ENCODE results near the gene CHRFAM7A.
"Not testable (repeated sequence)": the region's sequence is repeated elsewhere in the genome, so short reads cannot be mapped to it uniquely, and the experiment has no call there.

Gene CHRFAM7A

DNA sequence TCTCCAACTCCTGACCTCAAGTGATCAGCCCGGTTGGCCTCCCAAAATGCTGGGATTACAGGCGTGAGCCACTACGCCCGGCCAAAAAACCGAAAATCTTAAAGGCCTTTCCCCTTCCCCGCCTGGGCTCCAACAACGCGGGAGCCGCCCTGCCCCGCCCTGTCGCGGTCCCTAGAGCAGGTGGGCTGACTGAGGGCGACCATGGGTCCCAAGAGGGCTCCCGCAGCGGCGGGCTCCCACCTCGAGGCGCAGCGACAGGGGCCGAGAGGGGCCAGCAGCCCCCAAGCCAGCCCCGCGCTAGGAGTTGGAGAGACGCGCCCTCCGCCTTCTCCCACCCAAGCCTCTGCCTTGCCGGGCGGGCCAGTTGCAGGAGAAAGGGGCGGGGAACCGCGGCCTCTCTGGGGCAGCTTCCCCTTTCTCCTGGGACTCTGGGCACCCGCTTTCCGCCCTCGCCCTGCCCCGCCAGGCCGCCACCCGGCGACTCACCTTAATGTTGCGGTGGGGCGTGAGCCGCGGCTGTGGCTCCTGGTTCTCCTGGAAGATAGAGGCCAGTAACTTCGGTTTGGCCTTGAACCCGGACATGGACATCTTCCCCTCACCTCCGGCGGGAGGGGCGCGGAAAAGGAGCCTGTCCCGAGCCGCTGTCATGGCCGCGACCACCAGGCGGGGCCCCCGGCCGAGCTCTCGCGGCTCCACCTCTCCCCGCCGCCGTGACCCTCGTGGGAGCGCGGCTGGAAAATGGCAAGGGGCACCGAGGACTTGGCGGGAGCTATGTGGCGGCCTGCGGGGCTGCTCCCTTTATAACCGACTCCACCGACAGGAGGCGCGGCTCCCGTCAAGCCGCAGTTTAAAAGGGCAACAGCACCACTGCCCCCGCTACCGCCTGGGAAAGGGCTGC, at the start of gene CHRFAM7A:
CHRFAM7A (minus strand) TSS at position 775 of the 898 bp plus-strand sequence. CDS start 10,189 bp downstream, outside the sequence.
- DNase-seq: not testable (repeated sequence)

DNA sequence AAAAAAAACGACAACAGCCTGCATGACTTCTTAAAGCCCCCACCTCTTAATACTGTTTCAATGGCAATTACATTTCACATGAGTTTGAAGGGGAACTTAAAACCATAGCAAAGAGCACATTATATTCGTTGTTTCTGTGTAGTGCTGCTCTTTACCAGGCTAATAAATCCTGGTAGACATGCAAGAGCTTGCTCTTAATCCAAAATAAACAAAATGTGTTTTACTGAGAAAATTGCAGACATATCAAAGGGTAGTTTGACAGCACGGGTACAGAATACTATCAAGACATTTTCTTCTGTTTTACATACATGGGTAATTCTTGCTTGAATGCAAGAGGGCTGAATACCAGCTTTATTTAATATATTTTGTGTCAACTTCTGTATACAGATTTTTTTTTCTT, 45.0 kb upstream of the CHRFAM7A start:
- DNase-seq: not testable (repeated sequence)

DNA sequence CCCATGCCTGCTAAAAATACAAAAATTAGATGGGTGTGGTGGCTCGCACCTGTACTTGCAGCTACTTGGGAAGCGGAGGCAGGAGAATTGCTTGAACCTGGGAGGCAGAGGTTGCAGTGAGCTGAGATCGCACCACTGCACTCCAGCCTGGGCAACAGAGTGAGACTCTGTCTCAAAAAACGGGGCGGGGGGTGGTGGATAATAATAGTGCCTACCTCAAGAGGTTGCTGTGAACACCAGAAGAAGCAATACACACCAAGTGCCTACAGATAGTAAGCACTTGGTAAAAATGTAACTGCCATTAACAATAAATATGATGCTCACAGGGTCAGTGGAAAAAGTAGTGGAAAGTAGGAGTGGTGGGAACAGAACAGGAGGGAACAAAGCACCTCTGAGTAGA, 42.5 kb upstream of the CHRFAM7A start:
- DNase-seq: not testable (repeated sequence)

DNA sequence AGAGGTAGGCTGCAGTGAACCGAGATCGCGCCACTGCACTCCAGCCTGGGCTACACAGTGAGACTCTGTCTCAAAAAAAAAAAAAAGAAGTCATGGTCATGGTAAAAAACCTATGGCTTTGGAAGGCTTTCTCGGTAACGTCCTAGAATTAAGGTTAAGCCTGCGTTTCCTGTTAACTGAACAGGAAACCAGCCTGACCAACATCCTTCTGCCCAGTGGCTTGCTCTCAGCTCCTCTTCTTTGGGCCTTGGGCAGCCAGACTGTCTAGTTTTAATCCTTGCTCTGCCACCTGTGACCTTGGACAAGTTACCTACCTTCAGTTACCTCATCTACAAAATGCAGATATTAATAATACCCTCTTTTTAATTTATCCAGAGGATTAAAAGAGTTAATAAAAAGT, 27.4 kb upstream of the CHRFAM7A start:
- DNase-seq: not testable (repeated sequence)

DNA sequence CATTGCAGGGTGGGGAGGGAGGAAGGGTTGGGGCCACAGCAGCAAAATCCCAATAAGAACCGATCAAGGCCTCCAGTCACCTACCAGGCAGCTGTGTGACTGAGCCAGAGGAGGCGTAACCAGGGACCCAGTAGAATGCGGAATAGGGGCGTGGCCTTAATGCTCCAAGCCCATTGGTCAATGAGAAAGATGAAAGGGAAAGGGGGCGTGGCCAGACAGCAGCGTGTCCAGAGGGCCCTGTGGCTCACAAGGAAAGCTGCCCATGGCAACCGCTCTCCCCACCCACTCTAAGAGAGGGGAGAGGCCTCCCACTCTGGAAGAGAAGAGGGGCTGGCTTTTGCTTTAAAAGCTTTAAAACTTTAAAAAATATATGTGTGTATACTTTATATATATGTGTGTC, 20.8 kb upstream of the CHRFAM7A start, which contains the start of gene GOLGA8R:
GOLGA8R (minus strand) TSS at position 101 of the 400 bp plus-strand sequence; CDS start at position 3, 98 bp downstream.
- DNase-seq: not testable (repeated sequence)

DNA sequence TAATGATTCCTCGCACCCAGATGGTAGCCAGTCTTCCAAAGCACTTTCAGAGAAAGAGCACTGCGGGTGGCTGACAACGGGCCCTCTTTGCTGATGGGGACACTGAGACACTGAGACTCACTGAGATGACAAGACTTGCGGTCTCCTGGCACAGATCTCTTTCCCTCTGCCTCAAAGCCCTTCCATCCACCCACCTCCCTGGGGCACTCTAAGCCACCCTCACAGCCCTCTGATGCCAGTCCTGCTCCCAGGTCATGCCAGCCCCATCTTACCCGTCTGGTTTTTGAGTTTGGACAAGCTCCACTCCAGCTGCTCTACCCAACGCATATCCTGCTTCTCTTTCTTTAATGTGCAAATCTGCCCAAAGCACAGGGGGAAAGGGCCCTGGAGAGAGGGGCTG, 14.3 kb upstream of the CHRFAM7A start:
- not testable (repeated sequence) for DNase-seq

DNA sequence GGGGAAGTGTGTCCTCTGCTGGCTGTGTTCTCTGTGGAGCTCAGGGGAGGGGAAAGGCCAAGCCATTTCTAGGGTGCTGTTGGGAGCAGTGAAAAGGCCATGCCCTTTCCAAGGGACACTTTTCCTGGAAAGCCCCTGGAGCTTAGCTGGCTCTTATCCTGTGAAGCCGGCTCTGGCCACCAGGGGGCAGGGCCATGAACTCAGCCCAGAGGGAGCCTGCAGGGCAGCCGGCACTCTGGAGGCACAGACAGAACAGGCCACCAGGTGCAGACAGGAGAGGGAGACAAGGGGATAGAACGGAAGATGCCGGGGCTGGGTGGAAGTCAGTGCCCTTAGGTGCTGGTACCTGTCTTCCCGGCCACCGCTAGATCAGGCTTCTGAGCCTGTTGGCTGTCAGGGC, 5.6 kb upstream of the CHRFAM7A start:
- DNase-seq: not testable (repeated sequence)

DNA sequence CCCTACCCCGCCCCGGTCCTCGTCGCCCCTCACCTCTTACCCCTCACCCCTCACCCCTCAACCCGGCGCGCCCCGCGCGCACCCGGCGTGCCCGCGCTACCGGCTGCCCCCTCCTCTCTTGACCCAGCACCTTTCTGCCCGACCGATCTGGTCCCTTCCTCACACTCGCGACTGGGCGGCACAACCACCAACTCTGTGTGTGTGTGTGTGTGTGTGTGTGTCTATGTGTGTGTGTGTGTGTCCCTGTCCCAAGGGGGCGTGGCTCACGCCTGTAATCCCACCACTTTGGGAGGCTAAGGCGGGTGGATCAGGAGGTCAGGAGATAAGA, 288 bp upstream of the CHRFAM7A start:
- DNase-seq: not testable (repeated sequence)

DNA sequence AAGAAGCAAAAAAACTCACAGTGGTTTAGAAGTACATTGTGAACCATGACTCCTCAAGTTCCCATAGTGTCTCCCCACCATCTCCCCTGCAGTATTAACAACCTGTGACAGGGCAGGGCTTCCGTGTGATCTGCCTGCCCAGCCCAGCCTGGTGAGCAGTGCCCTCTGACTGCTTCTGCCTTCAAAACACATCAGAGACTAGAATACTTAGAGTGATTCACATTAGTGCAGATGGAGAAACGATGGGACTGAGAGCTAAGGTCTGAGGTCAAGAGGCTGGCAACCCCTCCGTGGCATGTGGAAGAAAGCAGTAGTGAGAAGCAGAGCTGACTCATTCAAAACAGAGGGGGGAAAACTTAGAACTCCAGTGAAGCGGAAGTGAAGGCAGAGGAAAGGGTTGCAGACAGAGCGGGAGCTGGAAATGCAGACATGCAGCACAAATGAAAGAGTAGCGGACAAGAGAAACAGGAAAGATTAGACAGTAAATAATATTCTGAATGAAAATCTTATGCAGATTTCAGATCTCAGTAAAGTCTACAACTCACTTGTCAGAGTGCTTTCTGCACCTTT, 6.9 kb downstream of the CHRFAM7A start:
- DNase-seq: not testable (repeated sequence)

DNA sequence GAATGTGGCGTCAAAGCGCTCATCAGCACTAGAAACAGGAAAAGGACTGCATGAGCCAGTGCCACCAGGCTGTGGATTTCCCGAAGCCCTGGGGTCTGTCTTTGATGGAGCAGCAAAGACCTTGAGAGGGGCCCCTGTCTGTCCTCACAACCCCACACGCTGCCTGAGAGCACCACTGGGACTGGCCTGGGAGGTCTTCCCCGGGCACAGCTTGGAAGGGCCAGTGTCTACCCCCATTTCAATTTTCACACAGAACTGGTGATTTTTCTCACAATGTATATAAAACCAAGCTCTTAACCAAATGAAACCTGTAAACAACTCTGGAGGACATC, 16.3 kb downstream of the CHRFAM7A start:
- not testable (repeated sequence) for DNase-seq

DNA sequence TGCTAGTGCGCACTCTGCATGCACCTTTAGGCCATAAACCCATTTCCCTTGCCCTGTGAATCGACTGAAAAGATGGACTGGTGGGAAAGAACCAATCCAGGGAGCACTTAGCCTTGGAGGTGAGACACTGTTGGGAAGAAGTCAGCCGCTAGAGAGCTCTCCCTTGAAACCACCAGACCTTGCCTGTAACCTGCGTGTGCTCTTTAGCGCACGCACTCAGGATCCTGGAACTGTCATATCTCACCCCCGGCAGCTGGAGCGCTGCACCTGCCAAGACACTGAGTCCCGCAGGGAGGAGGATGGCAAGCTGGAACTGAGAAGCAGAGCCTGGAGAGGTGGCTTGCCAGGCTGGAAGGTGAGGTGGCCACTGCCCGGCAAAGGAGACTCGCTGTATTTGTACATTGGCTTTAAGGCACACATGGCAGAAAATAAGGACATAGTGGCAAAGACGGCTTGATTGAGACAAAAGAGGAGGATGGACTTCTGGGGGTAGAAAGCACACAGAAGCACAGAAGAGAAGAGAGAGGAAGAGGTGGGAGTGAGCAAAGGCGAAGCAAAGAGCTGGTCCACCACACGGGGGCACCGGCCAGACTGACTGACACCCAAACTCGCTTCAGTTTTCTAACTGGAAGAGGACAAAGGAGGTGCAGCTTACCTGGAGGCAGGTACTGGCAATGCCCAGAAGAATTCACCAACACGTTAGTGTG, 16.8 kb downstream of the CHRFAM7A start:
- not testable (repeated sequence) for DNase-seq

DNA sequence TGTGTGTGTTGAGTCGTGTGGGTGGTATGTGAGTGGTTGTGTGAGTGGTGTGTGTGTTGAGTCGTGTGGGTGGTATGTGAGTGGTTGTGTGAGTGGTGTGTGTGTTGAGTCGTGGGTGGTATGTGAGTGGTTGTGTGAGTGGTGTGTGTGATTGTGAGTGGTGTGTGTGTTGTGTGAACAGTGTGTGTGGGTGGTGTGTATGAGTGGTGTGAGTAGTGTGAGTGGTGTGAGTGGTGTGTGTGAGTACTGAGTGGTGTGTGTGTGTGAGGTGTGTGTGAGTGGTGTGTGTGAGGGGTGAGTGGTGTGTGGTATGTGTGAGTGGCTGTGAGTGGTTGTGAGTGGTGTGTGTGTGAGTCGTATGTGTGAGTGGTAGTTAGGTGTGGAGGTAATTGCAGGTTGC, 17.5 kb downstream of the CHRFAM7A start:
- DNase-seq: not testable (repeated sequence)

DNA sequence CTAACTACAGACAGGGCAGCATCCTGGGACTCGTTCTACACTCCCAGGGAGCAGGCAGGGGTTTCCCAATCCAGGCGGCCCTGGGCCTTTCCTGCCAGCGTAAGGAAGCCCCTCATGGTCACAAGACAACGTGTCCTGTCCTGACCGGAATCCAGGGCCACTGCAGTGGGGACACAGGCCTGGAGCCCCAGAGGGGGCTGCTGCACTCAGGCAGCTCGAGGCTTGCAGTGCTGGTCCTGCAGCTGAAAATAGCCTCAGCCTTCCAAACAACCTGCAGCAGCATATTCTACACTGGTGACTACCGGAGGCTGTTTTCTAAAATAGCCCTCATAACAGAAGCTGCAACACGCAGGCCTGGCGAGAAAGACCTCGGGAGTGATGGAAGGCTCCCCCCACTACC, 18.5 kb downstream of the CHRFAM7A start:
- not testable (repeated sequence) for DNase-seq

DNA sequence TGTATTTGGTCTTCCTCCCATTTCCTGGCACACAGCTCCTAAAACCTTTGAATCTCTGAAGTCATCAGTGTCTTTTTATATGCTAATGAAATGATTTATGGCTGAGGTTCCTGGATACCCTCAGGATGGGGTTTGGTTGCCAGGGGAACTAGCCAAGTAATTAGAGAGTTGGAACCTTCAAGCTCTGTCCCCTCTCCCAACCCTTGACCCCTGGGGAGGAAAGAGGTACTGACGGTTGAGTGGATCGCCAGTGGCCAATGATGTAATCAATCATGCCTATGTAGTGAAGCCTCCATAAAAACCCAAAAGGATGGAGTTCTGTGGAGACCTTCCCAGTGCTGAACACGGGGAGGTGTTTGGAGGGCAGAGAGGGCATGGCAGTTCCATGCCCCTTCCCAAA, 25.1 kb downstream of the CHRFAM7A start:
- DNase-seq: not testable (repeated sequence)

DNA sequence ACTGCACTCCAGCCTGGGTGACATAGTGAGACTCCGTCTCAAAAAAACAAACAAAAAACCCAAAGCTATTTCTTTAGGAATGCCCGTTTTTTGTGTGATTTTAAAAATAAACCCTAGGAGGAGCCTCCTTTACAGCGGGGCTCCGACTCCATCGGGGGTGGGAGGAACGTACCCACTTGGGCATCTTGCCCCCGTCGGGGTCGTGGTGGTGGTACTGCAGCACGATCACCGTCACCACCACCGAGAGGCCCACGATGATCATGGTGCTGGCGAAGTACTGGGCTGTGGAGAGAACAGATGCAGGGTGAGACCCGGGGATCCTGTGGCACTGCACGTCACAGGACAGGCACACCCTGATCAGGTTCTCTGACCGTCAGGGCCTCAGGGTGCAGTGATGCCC, 26.1 kb downstream of the CHRFAM7A start:
- DNase-seq: not testable (repeated sequence)

DNA sequence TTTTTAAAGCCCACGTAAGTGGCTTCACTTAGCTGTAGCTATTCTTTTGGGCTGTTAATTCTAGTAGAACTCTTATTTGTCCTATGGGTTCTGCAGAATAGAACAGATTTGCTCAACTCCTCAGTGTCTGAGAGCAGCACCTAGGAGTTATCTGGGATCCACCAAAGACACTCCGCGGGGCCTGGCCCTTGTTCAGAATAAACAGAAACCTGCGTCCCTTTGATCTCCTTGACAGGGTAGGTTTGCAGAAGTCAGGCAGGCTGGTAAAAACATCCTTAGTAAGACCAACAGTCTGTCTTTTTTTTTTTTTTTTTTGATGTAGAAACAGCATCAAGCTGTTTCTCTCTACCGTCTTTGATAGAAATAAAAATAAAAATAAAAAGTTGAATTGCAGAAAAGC, 31.9 kb downstream of the CHRFAM7A start:
- DNase-seq: not testable (repeated sequence)

DNA sequence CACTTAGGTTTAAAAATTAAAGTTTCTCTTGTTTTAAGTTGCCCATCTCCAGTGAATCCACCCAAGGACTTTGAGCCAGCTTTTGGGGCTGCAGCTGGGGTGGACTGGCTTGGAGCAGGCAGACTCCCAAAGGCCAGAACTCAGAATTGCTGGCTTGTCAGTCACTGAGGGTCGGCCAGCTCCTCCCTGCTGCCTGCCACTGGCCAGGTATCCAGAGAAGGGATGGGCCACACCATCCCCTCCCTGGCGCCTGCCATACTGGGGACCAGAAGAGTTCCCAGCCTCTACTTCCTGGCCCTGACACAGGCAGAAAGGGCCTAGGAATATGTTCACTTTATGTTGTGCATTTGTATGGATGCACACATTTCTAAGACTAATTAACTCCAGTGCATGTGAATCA, 32.4 kb downstream of the CHRFAM7A start:
- not testable (repeated sequence) for DNase-seq

DNA sequence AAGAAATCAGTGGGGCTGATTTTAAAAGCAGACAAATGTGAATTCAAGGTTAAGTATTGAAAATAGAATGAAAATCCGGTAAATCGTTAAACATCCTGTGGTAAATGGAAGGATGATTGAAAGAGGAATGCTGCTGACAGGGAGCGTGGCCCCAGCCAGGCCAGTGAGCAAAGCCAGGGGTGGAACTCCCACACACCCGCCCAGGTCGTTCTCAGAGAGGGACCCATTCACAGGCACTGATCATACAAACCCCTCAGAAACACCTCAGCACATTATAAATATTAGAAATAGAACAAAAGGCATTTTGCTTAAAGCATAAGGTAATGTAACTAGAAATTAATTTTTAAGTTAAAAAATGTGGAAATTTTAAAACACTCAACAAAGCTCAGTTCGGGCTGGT, 38.3 kb downstream of the CHRFAM7A start:
- not testable (repeated sequence) for DNase-seq

DNA sequence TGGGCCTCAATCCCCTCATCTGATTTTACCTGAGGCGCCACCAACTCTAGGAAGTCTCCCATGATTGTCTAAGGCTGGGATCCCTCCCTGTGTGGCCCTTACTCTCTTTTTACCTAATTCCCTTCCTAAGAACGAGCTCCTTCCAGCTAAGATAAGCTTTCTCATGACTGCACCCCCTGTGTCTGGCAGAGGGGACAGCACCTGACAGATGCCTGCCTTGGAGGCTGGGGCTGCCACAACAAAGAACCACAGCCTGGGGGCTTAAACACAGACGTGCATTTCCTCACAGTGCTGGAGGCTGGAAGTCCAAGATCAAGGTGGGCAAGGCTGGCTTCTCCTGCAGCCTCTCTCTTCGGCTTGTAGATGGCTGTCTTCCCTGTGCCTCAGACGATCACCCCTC, 43.5 kb downstream of the CHRFAM7A start:
- DNase-seq: not testable (repeated sequence)

DNA sequence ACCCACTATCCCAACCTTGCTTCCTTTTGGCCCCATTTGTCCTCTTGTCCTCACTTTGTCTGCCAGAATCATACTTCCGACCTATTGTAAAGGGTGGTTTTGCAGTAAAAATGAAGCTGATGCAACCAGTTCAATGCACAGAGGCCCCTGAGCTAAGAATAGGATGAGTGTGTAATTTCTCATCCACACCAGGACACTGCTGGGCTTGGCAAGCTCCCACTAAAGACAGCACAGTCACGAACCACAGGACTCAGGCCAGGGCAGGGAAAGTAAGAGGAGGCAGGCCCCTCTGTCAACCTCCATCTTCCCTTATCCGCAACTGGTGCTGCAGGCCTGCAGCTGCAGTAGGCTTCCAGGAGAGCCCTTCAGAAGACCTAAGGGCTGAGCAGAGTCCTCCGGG, 56.8 kb downstream of the CHRFAM7A start:
- DNase-seq: not testable (repeated sequence)

DNA sequence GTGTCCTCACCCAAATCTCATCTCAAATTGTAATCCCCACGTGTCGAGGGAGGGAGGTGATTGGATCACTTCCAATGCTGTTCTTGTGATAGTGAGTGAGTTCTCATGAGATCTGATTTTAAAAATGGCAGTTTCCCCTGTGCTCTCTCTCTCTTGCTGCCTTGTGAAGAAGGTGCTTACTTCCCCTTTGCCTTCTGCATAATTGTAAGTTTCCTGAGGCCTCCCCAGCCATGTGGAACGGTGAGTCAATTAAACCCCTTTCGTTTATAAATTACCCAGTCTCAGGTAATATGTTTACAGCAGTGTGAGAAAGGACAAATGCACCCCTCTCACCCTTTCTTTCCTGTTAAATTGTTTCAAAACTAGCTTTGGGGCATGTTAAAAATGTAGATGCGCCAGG, 59.2 kb downstream of the CHRFAM7A start:
- not testable (repeated sequence) for DNase-seq

DNA sequence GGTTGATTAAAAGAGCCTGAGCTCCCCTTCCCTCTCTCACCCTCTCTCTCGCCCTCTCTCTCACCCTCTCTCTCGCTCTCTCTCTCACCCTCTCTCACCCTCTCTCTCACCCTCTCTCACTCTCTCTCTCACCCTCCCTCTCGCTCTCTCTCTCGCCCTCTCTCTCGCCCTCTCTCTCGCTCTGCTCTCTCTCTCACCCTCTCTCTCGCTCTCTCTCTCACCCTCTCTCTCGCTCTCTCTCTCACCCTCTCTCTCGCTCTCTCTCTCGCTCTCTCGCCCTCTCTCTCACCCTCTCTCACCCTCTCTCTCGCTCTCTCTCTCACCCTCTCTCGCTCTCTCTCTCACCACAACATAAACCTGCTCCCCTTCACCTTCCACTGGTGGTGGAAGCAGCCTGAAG, 67.2 kb downstream of the CHRFAM7A start:
- not testable (repeated sequence) for DNase-seq
